ENCODE results near the gene DNAJC5. TPM values are rescaled to one million over a fixed set of nuclear protein-coding genes. Genes with fewer than 3 reads are reported as not detected.

Gene DNAJC5
- total and polyA plus RNA-seq, 4 donors: 16.2 to 38.1 (median 25.9) TPM

GRCh38 chr20:63943808-63944077, 48.8 kb downstream of the DNAJC5 start:
- WGBS, 2 donors: 92 to 94% methylated on average over 3 of the region's 3 CpGs
- H3K4me3 ChIP-seq (ENCODE audit: low read length in 2 of 2): no peak overlapping the region
- intact Hi-C loops (cut with DNase I): no loop called here
- H3K9me3 ChIP-seq (ENCODE audit: control insufficient read depth, low read length): no peaks in the 10 kb centered on the region
- H3K27me3 ChIP-seq (ENCODE audit: control insufficient read depth in 1 of 2, insufficient read depth in 2 of 2, low read length in 1 of 2): no peaks in the 10 kb centered on the region
- no peak overlapping the region for H3K27ac ChIP-seq (ENCODE audit: low read depth in 1 of 2, low read length in 2 of 2)
- DNase-seq (peak in 1 of 2 donors; percentile 45), ATAC-seq (ENCODE audit: low FRiP score) (no peak)
- peaks cover 0 to 11% of the 10 kb centered on the region in 2 donors for H3K36me3 ChIP-seq (ENCODE audit: control insufficient read depth in 1 of 2, insufficient read depth in 2 of 2, low read length in 1 of 2)
- no peaks in the 10 kb centered on the region for H3K4me1 ChIP-seq (ENCODE audit: control insufficient read depth in 1 of 2, insufficient read depth in 2 of 2, low read length in 2 of 2)

DNA sequence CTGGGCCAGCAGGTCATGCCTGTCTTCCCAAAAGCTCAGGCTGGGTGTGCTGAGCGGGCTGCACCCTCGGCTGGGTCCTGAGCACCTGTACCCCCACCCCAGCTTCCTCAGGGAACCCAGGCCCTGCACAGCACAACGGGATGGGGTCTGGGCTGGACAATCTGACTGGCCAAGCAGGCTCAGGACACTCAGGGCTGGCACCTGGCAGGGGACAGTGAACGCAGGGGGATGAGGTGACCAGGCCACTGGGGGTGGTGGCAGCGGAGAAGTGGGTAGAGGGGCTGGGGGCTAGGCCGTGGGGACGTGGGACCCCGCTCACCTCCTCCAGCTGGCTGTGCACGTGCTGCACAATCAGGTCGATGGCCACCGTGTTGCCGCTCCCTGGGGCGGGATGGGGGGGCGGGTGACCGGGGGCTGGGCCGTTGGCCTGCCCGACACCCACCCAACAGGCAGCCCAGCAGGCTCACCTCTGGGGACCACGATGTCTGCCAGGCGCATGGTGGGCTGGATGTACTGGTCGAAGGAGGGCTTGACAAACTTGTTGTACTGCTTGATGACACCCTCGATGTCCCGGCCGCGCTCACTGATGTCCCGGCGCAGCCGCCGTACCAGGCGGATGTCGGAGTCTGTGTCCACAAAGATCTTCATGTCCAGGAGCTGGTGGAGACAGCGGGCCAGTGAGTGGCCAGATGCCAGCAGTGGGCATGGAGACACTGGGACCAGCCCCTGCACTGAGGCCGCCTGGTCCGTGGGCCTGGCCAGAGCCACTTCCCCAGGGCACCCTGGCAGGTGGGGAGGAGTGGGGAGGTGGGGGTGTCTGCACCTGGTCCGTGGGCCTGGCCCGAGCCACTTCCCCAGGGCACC, 49.4 kb downstream of the DNAJC5 start:
- Histone ChIP-seq H3K4me3 (ENCODE audit: low read length in 2 of 2) (no peak overlapping the region), H3K9me3 (ENCODE audit: control insufficient read depth, low read length) (no peaks in the 10 kb centered on the region), H3K27ac (ENCODE audit: low read depth in 1 of 2, low read length in 2 of 2) (no peak overlapping the region), H3K4me1 (ENCODE audit: control insufficient read depth in 1 of 2, insufficient read depth in 2 of 2, low read length in 2 of 2) (no peaks in the 10 kb centered on the region), H3K36me3 (ENCODE audit: control insufficient read depth in 1 of 2, insufficient read depth in 2 of 2, low read length in 1 of 2) (peaks cover 0 to 11% of the 10 kb centered on the region in 2 donors), H3K27me3 (ENCODE audit: control insufficient read depth in 1 of 2, insufficient read depth in 2 of 2, low read length in 1 of 2) (no peaks in the 10 kb centered on the region)
- DNase-seq (peak in 1 of 2 donors; percentile 49), ATAC-seq (ENCODE audit: low FRiP score) (no peak)
- 88 to 89% methylated on average over 33 to 35 of the region's 35 CpGs for WGBS, 2 donors
- intact Hi-C loops (cut with DNase I): no loop called here

DNA sequence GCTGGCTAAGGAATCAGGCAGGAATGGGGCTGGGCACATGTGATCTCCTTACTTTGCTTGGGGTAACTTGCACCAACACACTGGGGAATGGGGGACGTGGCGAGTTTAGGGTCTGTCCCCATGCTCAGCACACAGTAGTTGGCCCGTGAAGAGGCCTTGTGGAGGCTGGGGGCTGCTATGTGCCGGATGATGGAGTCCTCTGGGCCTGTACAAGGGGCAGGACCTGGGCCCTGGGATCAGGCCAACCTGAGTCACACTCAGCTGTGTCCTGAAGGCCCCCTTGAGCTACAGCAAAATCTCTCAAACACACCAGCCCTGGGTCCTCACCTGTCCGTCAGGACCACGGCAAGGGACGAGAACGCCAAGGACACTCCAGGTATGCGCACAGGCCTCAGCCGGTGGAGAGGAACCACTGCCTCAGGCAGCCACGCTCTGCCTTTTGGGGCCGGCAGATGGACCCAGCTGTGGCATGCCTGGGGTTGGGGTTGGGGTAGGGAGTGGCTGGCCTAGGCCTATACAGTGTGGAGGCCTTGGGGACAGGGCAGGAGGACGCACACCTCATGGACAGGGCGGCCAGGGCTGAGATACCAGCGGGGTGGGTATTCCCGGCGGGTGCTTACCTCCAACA, 50.2 kb downstream of the DNAJC5 start:
- ATAC-seq (ENCODE audit: low FRiP score) (no peak), DNase-seq (peak in 1 of 2 donors; percentile 47)
- H3K4me3 ChIP-seq (ENCODE audit: low read length in 2 of 2): no peak overlapping the region
- H3K27me3 ChIP-seq (ENCODE audit: control insufficient read depth in 1 of 2, insufficient read depth in 2 of 2, low read length in 1 of 2): no peaks in the 10 kb centered on the region
- intact Hi-C loops (cut with DNase I): no loop called here
- 84 to 85% methylated on average over 17 of the region's 17 CpGs for WGBS, 2 donors
- H3K27ac ChIP-seq (ENCODE audit: low read depth in 1 of 2, low read length in 2 of 2): no peak overlapping the region
- H3K36me3 ChIP-seq (ENCODE audit: control insufficient read depth in 1 of 2, insufficient read depth in 2 of 2, low read length in 1 of 2): peaks cover 0 to 8% of the 10 kb centered on the region in 2 donors
- H3K9me3 ChIP-seq (ENCODE audit: control insufficient read depth, low read length): no peaks in the 10 kb centered on the region
- H3K4me1 ChIP-seq (ENCODE audit: control insufficient read depth in 1 of 2, insufficient read depth in 2 of 2, low read length in 2 of 2): no peaks in the 10 kb centered on the region

GRCh38 chr20:63945921-63946920, 51.3 kb downstream of the DNAJC5 start:
- no peaks in the 10 kb centered on the region for H3K4me1 ChIP-seq (ENCODE audit: control insufficient read depth in 1 of 2, insufficient read depth in 2 of 2, low read length in 2 of 2)
- no peaks in the 10 kb centered on the region for H3K27me3 ChIP-seq (ENCODE audit: control insufficient read depth in 1 of 2, insufficient read depth in 2 of 2, low read length in 1 of 2)
- H3K27ac ChIP-seq (ENCODE audit: low read depth in 1 of 2, low read length in 2 of 2): no peak overlapping the region
- no peak for DNase-seq
- intact Hi-C loops (cut with DNase I): no loop called here
- peaks cover 0 to 7% of the 10 kb centered on the region in 2 donors for H3K36me3 ChIP-seq (ENCODE audit: control insufficient read depth in 1 of 2, insufficient read depth in 2 of 2, low read length in 1 of 2)
- H3K9me3 ChIP-seq (ENCODE audit: control insufficient read depth, low read length): no peaks in the 10 kb centered on the region
- no peak for ATAC-seq (ENCODE audit: low FRiP score)
- no peak overlapping the region for H3K4me3 ChIP-seq (ENCODE audit: low read length in 2 of 2)
- 90 to 92% methylated on average over 39 of the region's 39 CpGs for WGBS, 2 donors

GRCh38 chr20:63946986-63947637, 52.2 kb downstream of the DNAJC5 start:
- H3K36me3 ChIP-seq (ENCODE audit: control insufficient read depth in 1 of 2, insufficient read depth in 2 of 2, low read length in 1 of 2): peaks cover 0 to 7% of the 10 kb centered on the region in 2 donors

GRCh38 chr20:63947638-63948456, 52.9 kb downstream of the DNAJC5 start:
- Histone ChIP-seq H3K27me3 (ENCODE audit: control insufficient read depth in 1 of 2, insufficient read depth in 2 of 2, low read length in 1 of 2) (no peaks in the 10 kb centered on the region), H3K36me3 (ENCODE audit: control insufficient read depth in 1 of 2, insufficient read depth in 2 of 2, low read length in 1 of 2) (peaks cover 0 to 7% of the 10 kb centered on the region in 2 donors), H3K4me3 (ENCODE audit: low read length in 2 of 2) (no peak overlapping the region), H3K4me1 (ENCODE audit: control insufficient read depth in 1 of 2, insufficient read depth in 2 of 2, low read length in 2 of 2) (no peaks in the 10 kb centered on the region), H3K27ac (ENCODE audit: low read depth in 1 of 2, low read length in 2 of 2) (no peak overlapping the region), H3K9me3 (ENCODE audit: control insufficient read depth, low read length) (no peaks in the 10 kb centered on the region)
- no peak for ATAC-seq (ENCODE audit: low FRiP score)
- WGBS, 2 donors: 40 to 51% methylated on average over 27 of the region's 27 CpGs
- peak in 1 of 2 donors; percentile 51 for DNase-seq
- intact Hi-C loops (cut with DNase I): no loop called here

More at GRCh38 chr20:63946986-63947637, 52.2 kb downstream of the DNAJC5 start:
- no peaks in the 10 kb centered on the region for H3K27me3 ChIP-seq (ENCODE audit: control insufficient read depth in 1 of 2, insufficient read depth in 2 of 2, low read length in 1 of 2)
- DNase-seq (no peak), ATAC-seq (ENCODE audit: low FRiP score) (no peak)
- intact Hi-C loops (cut with DNase I): no loop called here
- H3K27ac ChIP-seq (ENCODE audit: low read depth in 1 of 2, low read length in 2 of 2): no peak overlapping the region
- H3K4me1 ChIP-seq (ENCODE audit: control insufficient read depth in 1 of 2, insufficient read depth in 2 of 2, low read length in 2 of 2): no peaks in the 10 kb centered on the region
- WGBS, 2 donors: 80 to 82% methylated on average over 15 of the region's 15 CpGs
- no peak overlapping the region for H3K4me3 ChIP-seq (ENCODE audit: low read length in 2 of 2)
- H3K9me3 ChIP-seq (ENCODE audit: control insufficient read depth, low read length): no peaks in the 10 kb centered on the region

- no peak overlapping the region for H3K4me3 ChIP-seq (ENCODE audit: low read length in 2 of 2)
- H3K36me3 ChIP-seq (ENCODE audit: control insufficient read depth in 1 of 2, insufficient read depth in 2 of 2, low read length in 1 of 2): peaks cover 0 to under 1% of the 10 kb centered on the region in 2 donors
Observed at GRCh38 chr20:63950701-63951397, 55.9 kb downstream of the DNAJC5 start.

More at GRCh38 chr20:63950701-63951397, 55.9 kb downstream of the DNAJC5 start:
- Histone ChIP-seq H3K27me3 (ENCODE audit: control insufficient read depth in 1 of 2, insufficient read depth in 2 of 2, low read length in 1 of 2) (no peaks in the 10 kb centered on the region), H3K9me3 (ENCODE audit: control insufficient read depth, low read length) (no peaks in the 10 kb centered on the region), H3K4me1 (ENCODE audit: control insufficient read depth in 1 of 2, insufficient read depth in 2 of 2, low read length in 2 of 2) (no peaks in the 10 kb centered on the region), H3K27ac (ENCODE audit: low read depth in 1 of 2, low read length in 2 of 2) (no peak overlapping the region)
- 51 to 54% methylated on average over 20 of the region's 20 CpGs for whole genome bisulfite sequencing, 2 donors
- intact Hi-C loops (cut with DNase I): no loop called here
- DNase-seq (no peak), ATAC-seq (ENCODE audit: low FRiP score) (no peak)

Measured in aorta (tissue), 5 donors.